HepG2 (cell line): Measurements from ENCODE around the gene GDF7. TPM values are rescaled to one million over a fixed set of nuclear protein-coding genes. Genes with fewer than 3 reads are reported as not detected.
A peak's percentile ranks its signal among the peaks of the same experiment; 100 is the strongest.

Experiments used
- ATAC-seq: fragments of 200-7000 bp; cut with Tn5 transposase; 3 replicates; pipeline ENCODE4 v1.9.1; 2020; ENCODE audit warnings: mild to moderate bottlenecking, moderate library complexity
- BruUV-seq: library from RNA; stranded (reverse); fragments of 400-500 nt; replicated peaks from 2 replicates; lab custom pipeline; 2021; lab: Mats Ljungman, UMichigan
- CTCF ChIA-PET: fragments of 300-600 bp; formaldehyde crosslinking; extraction: SDS; loops from one replicate; lab custom pipeline; 2021; ENCODE audit warnings: low total read pairs, inconsistent platforms, low intra/inter-chr PET ratio; lab: Yijun Ruan, JAX
- POLR2A ChIA-PET: fragments of 350-600 bp; sonication (Branson Sonifier 250); formaldehyde crosslinking; loops from one replicate; lab custom pipeline; 2020; ENCODE audit warnings: antibody characterized with exemption, inconsistent platforms; lab: Yijun Ruan, JAX
- DNase-seq: peaks from one replicate; pipeline ENCODE4 v3.0.0-alpha.2; 2015; ENCODE audit warnings: low spot score
- FAIRE-seq: peaks from 3 replicates; lab custom pipeline; 2011; peaks lifted over from hg19 to GRCh38; lab: Jason Lieb, UNC
- H2AFZ ChIP-seq: one replicate; pipeline ENCODE4 v1.6.1; 2011; ENCODE audit warnings: low read length, inconsistent platforms
- H3K27ac ChIP-seq: fragments of 300-600 bp; 3 replicates; pipeline ENCODE4 v1.8.0; 2011; ENCODE audit warnings: mixed run types, mild to moderate bottlenecking, mixed read lengths, low read length, inconsistent platforms; ENCODE audit not compliant: insufficient read depth; ENCODE audit errors: extremely low read length
- H3K27me3 ChIP-seq, 2 experiments: fragments of 200-600 bp in 1 of 2; 2 replicates in 1 of 2; 3 replicates in 1 of 2; pipeline versions ENCODE4 v1.6.0 to v1.8.0; 2011; ENCODE audit warnings: low read length in 2 of 2, mild to moderate bottlenecking in 2 of 2, moderate library complexity in 2 of 2, inconsistent platforms in 1 of 2; ENCODE audit not compliant: insufficient read depth in 2 of 2, control insufficient read depth in 1 of 2
- H3K36me3 ChIP-seq, 2 experiments: fragments of 200-600 bp in 1 of 2; replicated peaks in 1 of 2; 2 replicates in 1 of 2; 3 replicates in 1 of 2; pipeline versions ENCODE4 v1.5.1 to v1.8.0; 2011; ENCODE audit warnings: low read length in 2 of 2, inconsistent platforms in 1 of 2; ENCODE audit not compliant: insufficient read depth in 2 of 2, control insufficient read depth in 1 of 2
- H3K4me1 ChIP-seq: 2 replicates; pipeline ENCODE4 v1.5.1; 2012; ENCODE audit warnings: low read length, inconsistent platforms; ENCODE audit not compliant: insufficient read depth
- H3K4me2 ChIP-seq: 2 replicates; pipeline ENCODE4 v1.6.0; 2011; ENCODE audit warnings: low read depth, low read length, inconsistent platforms
- H3K4me3 ChIP-seq, 3 experiments: fragments of 200-600 bp in 1 of 3; sonication (generic), shearing (Covaris generic) in 1 of 3; replicated peaks in 1 of 3; 2 replicates each; pipeline ENCODE4 v1.5.1; 2011 to 2016; ENCODE audit warnings: low read length in 3 of 3, inconsistent platforms in 2 of 3, low read depth in 2 of 3, mild to moderate bottlenecking in 2 of 3, control low read depth in 1 of 3, mixed read lengths in 1 of 3; ENCODE audit not compliant: insufficient read depth in 1 of 3
- H3K79me2 ChIP-seq: one replicate; pipeline ENCODE4 v1.6.1; 2011; ENCODE audit warnings: low read length, inconsistent platforms; ENCODE audit not compliant: insufficient read depth
- H3K9ac ChIP-seq: 2 replicates; pipeline ENCODE4 v1.6.0; 2011; ENCODE audit warnings: mild to moderate bottlenecking, low read depth, low read length, inconsistent platforms; ENCODE audit not compliant: insufficient read depth
- H3K9me3 ChIP-seq: 2 replicates; pipeline ENCODE4 v1.5.1; 2012; ENCODE audit warnings: mild to moderate bottlenecking, low read length
- H4K20me1 ChIP-seq: 2 replicates; pipeline ENCODE4 v1.6.0; 2011; ENCODE audit warnings: inconsistent platforms, mild to moderate bottlenecking, low read length, moderate library complexity; ENCODE audit not compliant: insufficient read depth
- FOSL1 ChIP-seq: sonication (generic); formaldehyde crosslinking; IDR thresholded peaks from 2 replicates; pipeline ENCODE4 v1.9.0; 2021; ENCODE audit warnings: missing genetic modification reagents, borderline replicate concordance
- NAIF1 ChIP-seq: sonication (generic); formaldehyde crosslinking; IDR thresholded peaks from 2 replicates; pipeline ENCODE4 v1.5.0; 2020; ENCODE audit warnings: mild to moderate bottlenecking, missing genetic modification reagents, borderline replicate concordance
- NFIB ChIP-seq: sonication (generic); formaldehyde crosslinking; IDR thresholded peaks from 2 replicates; pipeline ENCODE4 v1.9.0; 2021; ENCODE audit warnings: missing genetic modification reagents, mild to moderate bottlenecking, borderline replicate concordance
- TBL1XR1 ChIP-seq: fragments of 150-350 bp; IDR thresholded peaks from 2 replicates; pipeline ENCODE4 v1.6.1; 2014; ENCODE audit warnings: borderline replicate concordance, low read length; ENCODE audit not compliant: partially characterized antibody
- ZNF839 ChIP-seq: sonication (generic); formaldehyde crosslinking; IDR thresholded peaks from 2 replicates; pipeline ENCODE4 v1.4.0; 2020; ENCODE audit warnings: missing genetic modification reagents, mild to moderate bottlenecking, borderline replicate concordance
- WGBS: methylation state at CpG from one replicate; pipeline ENCODE4 v1.1.6; 2017; ENCODE audit warnings: low lambda C conversion rate; 5-methylcytosine and 5-hydroxymethylcytosine counted together
- in situ Hi-C: cut with HindIII; loops from 2 replicates; pipeline ENCODE4 v1.10.0; 2017; ENCODE audit warnings: low pct_unique_long_range_greater_than_20kb; ENCODE audit not compliant: extremely low pct_ligation_motif_present
- intact Hi-C: fragments of 100-400 bp; cut with micrococcal nuclease; formaldehyde crosslinking; loops from one replicate; pipeline ENCODE4 v1.10.0; 2022; ENCODE audit not compliant: unreplicated experiment
- polyA plus RNA-seq, 8 experiments: library from polyadenylated mRNA; depleted of rRNA in 3 of 8; stranded (reverse) in 7 of 8; unstranded in 1 of 8; fragments of >200 nt; fragmentation: Illumina TruSeq in 4 of 8; extraction: Trizol in 4 of 8; gene quantifications; 2 replicates each; pipeline versions ENCODE4 v1.2.1 to v1.2.3, GENCODE V29; 2011 to 2016; ENCODE audit warnings: low read depth in 4 of 8, missing spikeins in 1 of 8, mixed read lengths in 1 of 8; ENCODE audit not compliant: insufficient read depth in 1 of 8
- total RNA-seq, 5 experiments: library from RNA; depleted of rRNA; stranded (reverse); fragments of >200 nt; fragmentation: Illumina TruSeq; extraction: Trizol; gene quantifications; 2 replicates each; pipeline ENCODE4 v1.2.3, GENCODE V29; 2016; ENCODE audit warnings: low read depth in 1 of 5
- TF ChIP-seq, protein P1 (sequence below): IDR thresholded peaks from 2 replicates; pipeline ENCODE4 v1.6.1; 2012; ENCODE audit warnings: low read length, improper control_type of control experiment
- TF ChIP-seq, protein P2 (sequence below): sonication (generic); formaldehyde crosslinking; IDR thresholded peaks from 2 replicates; pipeline ENCODE4 v1.4.0; 2020; ENCODE audit warnings: missing genetic modification reagents
- TF ChIP-seq, protein P3 (sequence below): sonication (generic); formaldehyde crosslinking; IDR thresholded peaks from 2 replicates; pipeline ENCODE4 v1.5.1; 2020; ENCODE audit warnings: mild to moderate bottlenecking, missing genetic modification reagents

Gene GDF7
- total and polyA plus RNA-seq, 2 of the 13 experiments (the other 11 are each of a cell fraction or from before 2014, with no cell fraction given) = 1.6 to 15.0 TPM

DNA sequence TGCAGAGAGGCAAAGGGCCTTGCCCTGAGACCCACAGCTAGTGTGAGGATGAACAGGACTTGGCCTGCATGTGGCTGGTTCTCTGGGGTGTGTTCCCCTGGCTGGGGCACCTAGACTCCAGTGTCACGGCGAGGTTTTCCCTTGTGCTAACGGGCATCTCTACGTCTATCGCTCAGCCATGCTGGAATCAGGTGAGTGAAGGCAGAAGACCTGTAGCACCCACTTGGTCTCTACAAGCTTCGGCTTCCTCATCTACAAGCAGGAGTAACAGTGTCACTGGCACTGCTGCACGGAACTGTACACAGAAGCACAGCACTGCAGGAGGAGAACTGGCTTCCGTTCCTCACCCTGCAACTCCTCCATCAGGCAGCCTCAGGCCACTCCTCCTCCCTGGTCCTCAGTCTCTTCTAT, 46.7 kb upstream of the GDF7 start:
- Histone ChIP-seq H3K4me3 (no peak overlapping the region), H3K9me3 (no peaks in the 10 kb centered on the region), H3K4me1 (peaks cover 45% of the 10 kb centered on the region), H3K27me3 (no peaks in the 10 kb centered on the region), H3K27ac (no peak overlapping the region), H2AFZ (no peak overlapping the region), H3K4me2 (no peak overlapping the region), H4K20me1 (no peaks in the 10 kb centered on the region), H3K9ac (no peak overlapping the region), H3K36me3 (peaks cover 11 to 12% of the 10 kb centered on the region in 2 experiments; a peak in 4 of 5 replicates), H3K79me2 (no peaks in the 10 kb centered on the region)
- intact Hi-C loops = no loop called here
- BruUV-seq = no TSS peak
- DNase-seq (no peak), ATAC-seq (no peak), FAIRE-seq (no peak)
- ChIA-PET POLR2A (interaction anchor here (0.7 to 7.9 kb wide), 3 partner anchors 27 to 173 kb away, joined by 3 to 153 read pairs (median 10); partner anchors contain the start of gene RHOB), CTCF (no interaction called here)
- in situ Hi-C loops = no loop called here
- TF ChIP-seq FOSL1 (CRISPR knock-in tag) (no peak), ZNF839 (CRISPR knock-in tag) (no peak), NAIF1 (CRISPR knock-in tag) (no peak), TBL1XR1 (no peak), NFIB (CRISPR knock-in tag) (no peak)
- TF ChIP-seq, protein P1, sequence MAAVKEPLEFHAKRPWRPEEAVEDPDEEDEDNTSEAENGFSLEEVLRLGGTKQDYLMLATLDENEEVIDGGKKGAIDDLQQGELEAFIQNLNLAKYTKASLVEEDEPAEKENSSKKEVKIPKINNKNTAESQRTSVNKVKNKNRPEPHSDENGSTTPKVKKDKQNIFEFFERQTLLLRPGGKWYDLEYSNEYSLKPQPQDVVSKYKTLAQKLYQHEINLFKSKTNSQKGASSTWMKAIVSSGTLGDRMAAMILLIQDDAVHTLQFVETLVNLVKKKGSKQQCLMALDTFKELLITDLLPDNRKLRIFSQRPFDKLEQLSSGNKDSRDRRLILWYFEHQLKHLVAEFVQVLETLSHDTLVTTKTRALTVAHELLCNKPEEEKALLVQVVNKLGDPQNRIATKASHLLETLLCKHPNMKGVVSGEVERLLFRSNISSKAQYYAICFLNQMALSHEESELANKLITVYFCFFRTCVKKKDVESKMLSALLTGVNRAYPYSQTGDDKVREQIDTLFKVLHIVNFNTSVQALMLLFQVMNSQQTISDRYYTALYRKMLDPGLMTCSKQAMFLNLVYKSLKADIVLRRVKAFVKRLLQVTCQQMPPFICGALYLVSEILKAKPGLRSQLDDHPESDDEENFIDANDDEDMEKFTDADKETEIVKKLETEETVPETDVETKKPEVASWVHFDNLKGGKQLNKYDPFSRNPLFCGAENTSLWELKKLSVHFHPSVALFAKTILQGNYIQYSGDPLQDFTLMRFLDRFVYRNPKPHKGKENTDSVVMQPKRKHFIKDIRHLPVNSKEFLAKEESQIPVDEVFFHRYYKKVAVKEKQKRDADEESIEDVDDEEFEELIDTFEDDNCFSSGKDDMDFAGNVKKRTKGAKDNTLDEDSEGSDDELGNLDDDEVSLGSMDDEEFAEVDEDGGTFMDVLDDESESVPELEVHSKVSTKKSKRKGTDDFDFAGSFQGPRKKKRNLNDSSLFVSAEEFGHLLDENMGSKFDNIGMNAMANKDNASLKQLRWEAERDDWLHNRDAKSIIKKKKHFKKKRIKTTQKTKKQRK = no peak
- TF ChIP-seq, protein P2, sequence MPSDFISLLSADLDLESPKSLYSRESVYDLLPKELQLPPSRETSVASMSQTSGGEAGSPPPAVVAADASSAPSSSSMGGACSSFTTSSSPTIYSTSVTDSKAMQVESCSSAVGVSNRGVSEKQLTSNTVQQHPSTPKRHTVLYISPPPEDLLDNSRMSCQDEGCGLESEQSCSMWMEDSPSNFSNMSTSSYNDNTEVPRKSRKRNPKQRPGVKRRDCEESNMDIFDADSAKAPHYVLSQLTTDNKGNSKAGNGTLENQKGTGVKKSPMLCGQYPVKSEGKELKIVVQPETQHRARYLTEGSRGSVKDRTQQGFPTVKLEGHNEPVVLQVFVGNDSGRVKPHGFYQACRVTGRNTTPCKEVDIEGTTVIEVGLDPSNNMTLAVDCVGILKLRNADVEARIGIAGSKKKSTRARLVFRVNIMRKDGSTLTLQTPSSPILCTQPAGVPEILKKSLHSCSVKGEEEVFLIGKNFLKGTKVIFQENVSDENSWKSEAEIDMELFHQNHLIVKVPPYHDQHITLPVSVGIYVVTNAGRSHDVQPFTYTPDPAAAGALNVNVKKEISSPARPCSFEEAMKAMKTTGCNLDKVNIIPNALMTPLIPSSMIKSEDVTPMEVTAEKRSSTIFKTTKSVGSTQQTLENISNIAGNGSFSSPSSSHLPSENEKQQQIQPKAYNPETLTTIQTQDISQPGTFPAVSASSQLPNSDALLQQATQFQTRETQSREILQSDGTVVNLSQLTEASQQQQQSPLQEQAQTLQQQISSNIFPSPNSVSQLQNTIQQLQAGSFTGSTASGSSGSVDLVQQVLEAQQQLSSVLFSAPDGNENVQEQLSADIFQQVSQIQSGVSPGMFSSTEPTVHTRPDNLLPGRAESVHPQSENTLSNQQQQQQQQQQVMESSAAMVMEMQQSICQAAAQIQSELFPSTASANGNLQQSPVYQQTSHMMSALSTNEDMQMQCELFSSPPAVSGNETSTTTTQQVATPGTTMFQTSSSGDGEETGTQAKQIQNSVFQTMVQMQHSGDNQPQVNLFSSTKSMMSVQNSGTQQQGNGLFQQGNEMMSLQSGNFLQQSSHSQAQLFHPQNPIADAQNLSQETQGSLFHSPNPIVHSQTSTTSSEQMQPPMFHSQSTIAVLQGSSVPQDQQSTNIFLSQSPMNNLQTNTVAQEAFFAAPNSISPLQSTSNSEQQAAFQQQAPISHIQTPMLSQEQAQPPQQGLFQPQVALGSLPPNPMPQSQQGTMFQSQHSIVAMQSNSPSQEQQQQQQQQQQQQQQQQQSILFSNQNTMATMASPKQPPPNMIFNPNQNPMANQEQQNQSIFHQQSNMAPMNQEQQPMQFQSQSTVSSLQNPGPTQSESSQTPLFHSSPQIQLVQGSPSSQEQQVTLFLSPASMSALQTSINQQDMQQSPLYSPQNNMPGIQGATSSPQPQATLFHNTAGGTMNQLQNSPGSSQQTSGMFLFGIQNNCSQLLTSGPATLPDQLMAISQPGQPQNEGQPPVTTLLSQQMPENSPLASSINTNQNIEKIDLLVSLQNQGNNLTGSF (CRISPR knock-in tag) = 0 out of 2 replicates have a peak, but pooled peaks have one; percentile 4
- TF ChIP-seq, protein P3, sequence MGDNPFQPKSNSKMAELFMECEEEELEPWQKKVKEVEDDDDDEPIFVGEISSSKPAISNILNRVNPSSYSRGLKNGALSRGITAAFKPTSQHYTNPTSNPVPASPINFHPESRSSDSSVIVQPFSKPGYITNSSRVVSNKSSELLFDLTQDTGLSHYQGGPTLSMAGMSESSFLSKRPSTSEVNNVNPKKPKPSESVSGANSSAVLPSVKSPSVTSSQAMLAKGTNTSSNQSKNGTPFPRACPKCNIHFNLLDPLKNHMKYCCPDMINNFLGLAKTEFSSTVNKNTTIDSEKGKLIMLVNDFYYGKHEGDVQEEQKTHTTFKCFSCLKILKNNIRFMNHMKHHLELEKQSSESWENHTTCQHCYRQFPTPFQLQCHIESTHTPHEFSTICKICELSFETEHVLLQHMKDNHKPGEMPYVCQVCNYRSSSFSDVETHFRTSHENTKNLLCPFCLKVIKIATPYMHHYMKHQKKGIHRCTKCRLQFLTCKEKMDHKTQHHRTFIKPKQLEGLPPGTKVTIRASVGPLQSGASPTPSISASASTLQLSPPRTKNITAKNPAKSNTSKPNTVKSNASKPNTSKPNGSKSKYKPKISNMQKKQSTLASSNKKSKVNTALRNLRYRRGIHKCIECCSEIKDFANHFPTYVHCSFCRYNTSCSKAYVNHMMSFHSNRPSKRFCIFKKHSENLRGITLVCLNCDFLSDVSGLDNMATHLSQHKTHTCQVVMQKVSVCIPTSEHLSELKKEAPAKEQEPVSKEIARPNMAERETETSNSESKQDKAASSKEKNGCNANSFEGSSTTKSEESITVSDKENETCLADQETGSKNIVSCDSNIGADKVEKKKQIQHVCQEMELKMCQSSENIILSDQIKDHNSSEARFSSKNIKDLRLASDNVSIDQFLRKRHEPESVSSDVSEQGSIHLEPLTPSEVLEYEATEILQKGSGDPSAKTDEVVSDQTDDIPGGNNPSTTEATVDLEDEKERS (CRISPR knock-in tag) = no peak
- 93% methylated on average over 8 of the region's 8 CpGs for WGBS
